GM19099 (cell line): ENCODE data around the gene MYO1D.

Experiments
- POLR2A ChIP-seq: IDR thresholded peaks from 3 replicates; pipeline ENCODE4 v1.6.1; 2011; ENCODE audit warnings: low read depth; ENCODE audit not compliant: insufficient read length; ENCODE audit errors: extremely low read depth

The MYO1D gene

GRCh38 chr17:32807577-32807976, 69.3 kb downstream of the MYO1D start:
- TF ChIP-seq POLR2A = no peak

GRCh38 chr17:32806646-32807045, 70.3 kb downstream of the MYO1D start:
- TF ChIP-seq POLR2A = no peak

- TF ChIP-seq POLR2A = no peak
These were observed 71.6 kb downstream of the MYO1D start for GRCh38 chr17:32805029-32805976.

DNA sequence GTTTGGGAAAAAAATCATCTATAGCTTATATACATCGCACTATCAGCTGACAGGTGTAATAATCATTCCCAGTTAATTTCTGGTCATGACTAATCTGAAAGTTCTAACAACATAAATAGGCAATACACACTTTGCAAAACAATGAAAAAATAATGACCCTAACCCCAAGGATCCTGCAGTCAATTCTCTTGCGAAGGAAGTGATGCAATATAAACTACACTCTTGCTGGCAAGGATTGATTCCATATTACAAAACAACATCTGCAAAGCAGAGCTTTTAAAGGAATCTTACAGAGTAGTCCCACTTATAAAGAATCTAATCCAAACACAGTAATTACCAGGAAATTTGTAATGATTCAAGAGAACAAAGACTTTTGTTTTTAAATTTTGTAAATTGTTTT, 73.4 kb downstream of the MYO1D start:
- TF ChIP-seq POLR2A = no peak

GRCh38 chr17:32802306-32802705, 74.6 kb downstream of the MYO1D start:
- no peak for TF ChIP-seq POLR2A

- TF ChIP-seq POLR2A = no peak
These were observed 75.3 kb downstream of the MYO1D start for GRCh38 chr17:32801641-32802040.

DNA sequence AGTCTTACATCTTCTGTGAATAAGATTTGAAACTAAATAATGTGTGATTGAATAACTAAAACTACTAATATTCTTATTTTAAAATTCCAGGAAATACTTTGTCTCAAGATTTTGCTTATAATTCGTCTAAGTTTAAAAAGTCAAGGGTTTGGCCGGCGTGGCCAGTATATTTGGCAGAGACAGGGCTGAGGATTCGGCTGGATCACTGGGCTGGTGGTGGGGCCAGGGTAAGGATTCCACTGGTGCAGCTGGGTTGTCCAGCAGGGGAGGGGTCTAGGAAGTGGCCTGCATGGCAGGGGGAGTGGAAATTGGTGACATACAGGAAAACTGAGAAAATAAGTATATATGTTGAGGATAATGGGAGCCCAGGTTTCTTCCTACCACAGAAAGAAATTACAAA, 75.7 kb downstream of the MYO1D start:
- no peak for TF ChIP-seq POLR2A

DNA sequence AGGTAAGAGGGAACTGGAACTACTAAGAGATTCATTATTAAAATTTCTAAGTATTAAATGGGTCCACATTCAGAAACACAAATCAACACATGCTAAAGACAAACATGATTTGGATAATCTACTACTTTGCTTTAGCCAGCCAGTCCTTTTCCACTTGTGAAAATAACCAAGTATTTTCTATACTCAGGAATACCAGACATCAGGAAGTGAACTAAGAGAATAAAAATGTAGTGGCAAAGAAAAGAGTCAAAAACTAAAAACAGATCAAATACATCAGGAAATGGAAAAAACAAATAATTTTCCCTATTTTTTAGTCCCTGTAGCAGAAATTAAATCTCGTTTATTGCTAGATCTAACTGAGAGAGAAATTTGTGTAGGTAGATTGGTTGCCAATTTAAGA, 78.0 kb downstream of the MYO1D start:
- no peak for TF ChIP-seq POLR2A

DNA sequence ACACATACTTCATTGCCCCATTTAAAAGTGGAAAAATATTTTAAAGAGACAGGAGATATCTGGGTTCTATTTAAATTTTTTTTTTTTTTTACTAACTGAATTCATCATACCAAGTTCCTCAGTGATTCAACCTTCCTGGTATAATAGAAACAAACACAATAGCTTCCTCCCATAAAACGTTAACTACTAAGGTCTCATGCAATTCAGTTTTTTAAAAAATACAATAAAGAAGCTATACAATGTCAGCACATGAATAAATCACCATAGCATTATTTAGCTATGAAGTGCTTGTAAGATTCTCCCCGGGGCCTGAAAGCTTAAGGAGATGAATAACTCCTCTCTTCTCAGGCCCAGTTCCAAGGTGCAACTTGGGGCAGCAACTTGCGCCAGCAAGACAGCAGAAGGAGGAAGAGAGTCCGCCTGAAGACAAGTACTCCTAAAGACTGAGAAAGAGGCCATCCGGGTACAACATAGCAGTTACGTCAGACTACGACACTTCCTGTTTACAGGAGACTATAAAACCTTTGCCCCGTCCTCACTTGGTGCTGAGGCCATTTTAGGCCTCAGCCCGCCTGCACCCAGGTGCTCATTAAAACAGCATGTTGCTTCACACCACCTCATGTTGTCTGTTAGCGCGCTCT, 81.5 kb downstream of the MYO1D start:
- no peak for TF ChIP-seq POLR2A

DNA sequence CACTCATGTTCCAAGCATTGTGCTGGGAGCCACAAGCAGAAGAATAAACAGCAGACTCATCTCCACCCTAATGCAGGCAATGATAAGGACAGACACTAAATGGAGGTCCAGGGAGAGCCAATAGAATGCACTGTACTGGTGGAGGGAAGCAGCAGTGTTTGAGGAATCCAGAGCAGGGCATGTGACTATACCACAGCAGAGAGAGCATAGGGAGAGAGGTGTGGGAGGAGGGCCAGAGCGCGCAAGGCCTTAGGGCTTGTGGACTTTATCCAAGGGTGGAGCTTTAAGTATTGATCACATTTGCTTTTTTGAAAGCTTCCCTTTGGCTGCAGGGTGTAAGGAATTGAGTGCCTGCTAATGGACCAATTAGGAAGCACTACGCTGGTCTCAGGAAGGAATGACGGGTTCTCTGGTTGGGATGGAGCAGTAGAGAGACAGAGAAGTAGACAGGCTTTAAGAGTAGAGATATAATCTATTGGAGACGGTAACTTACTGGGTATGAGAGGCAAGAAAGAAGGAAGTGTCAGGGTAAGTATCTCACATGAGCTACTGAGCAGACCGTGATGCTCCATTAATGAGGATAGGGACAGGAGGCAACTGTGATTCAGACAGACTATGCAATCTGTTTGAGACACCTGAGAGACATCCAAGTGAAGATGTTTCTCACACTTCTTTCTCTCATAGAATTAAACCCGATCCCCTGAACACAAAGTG, 82.2 kb downstream of the MYO1D start:
- TF ChIP-seq POLR2A = no peak

DNA sequence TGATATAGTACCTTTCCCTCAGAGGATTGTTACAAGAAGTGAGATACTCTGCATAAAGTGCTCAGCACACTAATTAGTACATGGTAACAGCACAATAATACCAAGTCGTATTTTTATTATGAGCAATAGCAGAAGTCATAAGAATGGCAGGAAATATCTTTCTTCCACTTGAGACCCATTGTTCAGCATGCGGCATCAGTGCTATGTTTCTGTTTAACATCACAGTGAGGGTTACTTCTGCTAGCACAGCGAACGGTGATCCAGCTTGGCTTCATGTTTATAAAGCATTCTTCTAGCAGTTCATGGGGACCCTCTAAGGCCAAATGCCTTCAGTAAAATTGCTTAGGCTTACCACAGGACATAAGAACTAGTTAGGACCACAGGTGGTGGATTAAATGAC, 83.1 kb downstream of the MYO1D start:
- no peak for TF ChIP-seq POLR2A

DNA sequence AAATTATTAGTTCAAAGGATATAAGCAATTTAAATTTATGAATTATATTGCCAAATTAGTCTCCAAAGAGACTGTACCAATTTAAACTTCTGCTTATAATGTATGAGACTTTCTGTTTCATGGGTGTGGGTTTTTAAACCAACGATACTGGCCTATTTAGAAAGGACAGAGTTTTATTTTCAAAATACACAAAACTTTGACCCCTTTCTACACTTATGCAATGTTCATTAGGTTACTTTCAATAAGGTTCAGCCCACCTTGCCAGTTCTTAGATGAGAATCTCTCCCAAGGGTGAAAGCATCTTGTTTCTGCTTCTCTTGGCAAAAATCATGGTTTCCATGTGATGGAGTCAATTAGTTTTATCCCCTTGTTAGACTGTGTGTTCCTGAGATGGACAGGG, 84.7 kb downstream of the MYO1D start:
- no peak for TF ChIP-seq POLR2A

DNA sequence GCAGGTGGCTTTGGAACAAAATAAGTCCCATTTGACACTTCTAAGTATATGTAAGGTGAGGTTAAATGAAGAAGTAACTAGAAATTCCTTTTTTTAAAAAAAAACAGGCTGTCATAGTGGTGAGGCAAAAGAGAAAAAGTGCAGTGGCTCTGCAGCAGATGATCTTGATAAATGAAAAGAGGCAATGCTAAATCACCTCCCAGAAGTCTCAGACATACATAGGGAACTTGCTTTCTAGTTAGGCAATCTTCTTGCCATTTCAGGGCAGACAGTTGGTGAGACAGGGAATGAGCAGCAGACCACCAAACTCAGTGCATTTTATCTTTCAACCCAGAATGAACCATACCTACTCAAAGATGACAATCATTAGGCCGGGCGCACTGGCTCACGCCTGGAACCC, 90.8 kb downstream of the MYO1D start:
- TF ChIP-seq POLR2A = no peak

GRCh38 chr17:32784113-32784512, 92.8 kb downstream of the MYO1D start:
- no peak for TF ChIP-seq POLR2A

- no peak for TF ChIP-seq POLR2A
These were observed 93.3 kb downstream of the MYO1D start for GRCh38 chr17:32783602-32784001.
